SU-DHL-6 (cell line): ENCODE data around the gene DPP4.

Experiments used
- H2AFZ ChIP-seq: fragments of 200-600 bp; sonication (generic); 2 replicates; pipeline ENCODE4 v1.6.1; 2014; ENCODE audit warnings: low read depth, mild to moderate bottlenecking, moderate library complexity, mixed read lengths, antibody characterized with exemption, low read length; ENCODE audit not compliant: severe bottlenecking
- H3F3A ChIP-seq: fragments of 200-600 bp; shearing (Covaris generic); 2 replicates; pipeline ENCODE4 v1.6.0; 2016; ENCODE audit warnings: antibody characterized with exemption, mild to moderate bottlenecking; ENCODE audit not compliant: insufficient read depth
- H3K27ac ChIP-seq: fragments of 200-600 bp; sonication (generic); 2 replicates; pipeline ENCODE4 v1.5.1; 2016; ENCODE audit warnings: low read depth, mild to moderate bottlenecking, low read length, moderate library complexity, mixed read lengths
- H3K27me3 ChIP-seq: fragments of 200-600 bp; sonication (generic), shearing (Covaris generic); 2 replicates; pipeline ENCODE4 v1.6.0; 2014; ENCODE audit warnings: mild to moderate bottlenecking, low read length
- H3K36me3 ChIP-seq: fragments of 200-600 bp; sonication (generic); 2 replicates; pipeline ENCODE4 v1.6.1; 2014; ENCODE audit warnings: mild to moderate bottlenecking, low read length, mixed read lengths
- H3K4me2 ChIP-seq: fragments of 300-600, 200-600 bp; shearing (Covaris generic), sonication (generic); 2 replicates; pipeline ENCODE4 v1.6.0; 2014; ENCODE audit warnings: low read length, low read depth, mild to moderate bottlenecking; ENCODE audit not compliant: poor library complexity, severe bottlenecking
- H3K4me3 ChIP-seq: fragments of 200-600 bp; sonication (generic); 2 replicates; pipeline ENCODE4 v1.5.1; 2014; ENCODE audit warnings: antibody characterized with exemption, low read length, mild to moderate bottlenecking, mixed read lengths; ENCODE audit not compliant: insufficient read depth, poor library complexity, severe bottlenecking
- H3K79me2 ChIP-seq: fragments of 200-600 bp; sonication (generic); 2 replicates; pipeline ENCODE4 v1.6.1; 2014; ENCODE audit warnings: mild to moderate bottlenecking, low read length, moderate library complexity; ENCODE audit not compliant: insufficient read depth
- H3K9ac ChIP-seq: fragments of 200-600 bp; sonication (generic); 2 replicates; pipeline ENCODE4 v1.7.0; 2014; ENCODE audit warnings: mild to moderate bottlenecking, low read length
- H3K9me2 ChIP-seq: fragments of 200-600 bp; sonication (generic); replicated peaks from 2 replicates; pipeline ENCODE4 v1.6.1; 2014; ENCODE audit warnings: low read length; ENCODE audit not compliant: insufficient read depth
- H3K9me3 ChIP-seq: fragments of 200-600 bp; sonication (generic); 2 replicates; pipeline ENCODE4 v1.6.1; 2014; ENCODE audit warnings: low read length, mixed read lengths; ENCODE audit not compliant: insufficient read depth
- H4K20me1 ChIP-seq: fragments of 200-600 bp; sonication (generic); 2 replicates; pipeline ENCODE4 v1.6.1; 2014; ENCODE audit warnings: low read depth, mild to moderate bottlenecking, antibody characterized with exemption, low read length, moderate library complexity, mixed read lengths
- CTCF ChIP-seq: fragments of 200-600 bp; sonication (generic); IDR thresholded peaks from one replicate; pipeline ENCODE4 v1.5.1; 2017; ENCODE audit warnings: antibody characterized with exemption, mild to moderate bottlenecking, low read length, moderate library complexity; ENCODE audit not compliant: insufficient read depth, poor library complexity, severe bottlenecking
- EZH2phosphoT487 ChIP-seq: fragments of 200-600 bp; sonication (generic), shearing (Covaris generic); conservative IDR thresholded peaks from 2 replicates; pipeline ENCODE4 v1.6.1; 2018; ENCODE audit warnings: mild to moderate bottlenecking, antibody characterized with exemption, low read length, moderate library complexity, mixed read lengths

Gene DPP4

GRCh38 chr2:162069267-162069903, 4.6 kb downstream of the DPP4 start:
- no peak overlapping the region for H3K4me3 ChIP-seq
- no peaks in the 10 kb centered on the region for H3K9me3 ChIP-seq
- H3K9me2 ChIP-seq = no peaks in the 10 kb centered on the region
- no peaks in the 10 kb centered on the region for H3K36me3 ChIP-seq
- H3F3A ChIP-seq = no peaks in the 10 kb centered on the region
- no peak overlapping the region for H3K27ac ChIP-seq
- no peaks in the 10 kb centered on the region for H3K27me3 ChIP-seq
- no peaks in the 10 kb centered on the region for H4K20me1 ChIP-seq
- H3K9ac ChIP-seq = no peak overlapping the region
- H3K79me2 ChIP-seq = no peaks in the 10 kb centered on the region
- TF ChIP-seq CTCF (no peak), EZH2phosphoT487 (no peak)
- H3K4me2 ChIP-seq = no peak overlapping the region
- H2AFZ ChIP-seq = no peak overlapping the region

- Histone ChIP-seq H3K79me2 (no peaks in the 10 kb centered on the region), H3K4me2 (no peak overlapping the region), H3K36me3 (no peaks in the 10 kb centered on the region), H2AFZ (no peak overlapping the region), H4K20me1 (no peaks in the 10 kb centered on the region), H3F3A (no peaks in the 10 kb centered on the region), H3K9me2 (no peaks in the 10 kb centered on the region), H3K27me3 (no peaks in the 10 kb centered on the region), H3K27ac (no peak overlapping the region), H3K4me3 (no peak overlapping the region), H3K9me3 (no peaks in the 10 kb centered on the region), H3K9ac (no peak overlapping the region)
- TF ChIP-seq EZH2phosphoT487 (no peak), CTCF (no peak)
Observed at GRCh38 chr2:162067596-162067995, 6.4 kb downstream of the DPP4 start.

DNA sequence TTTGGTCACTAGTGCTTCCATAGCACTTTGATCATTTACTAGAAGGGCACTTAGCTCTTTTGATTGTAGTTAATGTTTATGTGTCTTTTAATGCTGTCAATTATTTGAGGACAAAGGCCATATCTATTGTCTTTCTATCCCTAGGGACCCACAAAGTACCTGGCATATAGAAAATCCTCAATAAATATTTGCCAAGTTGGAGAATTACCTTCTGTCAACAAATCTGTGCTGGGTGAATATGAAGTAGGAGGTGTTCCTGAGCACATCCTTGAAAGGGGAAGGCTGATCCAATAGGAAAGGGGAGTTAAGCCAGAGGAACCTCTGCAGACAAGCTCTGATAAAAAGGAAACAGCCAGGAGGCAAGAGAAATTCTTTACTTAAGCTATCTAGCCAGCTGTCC, 8.2 kb downstream of the DPP4 start:
- Histone ChIP-seq H3K4me3 (no peak overlapping the region), H3K4me2 (no peak overlapping the region), H3K9me3 (no peaks in the 10 kb centered on the region), H3F3A (no peaks in the 10 kb centered on the region), H2AFZ (no peak overlapping the region), H3K27me3 (no peaks in the 10 kb centered on the region), H3K79me2 (no peaks in the 10 kb centered on the region), H3K27ac (no peak overlapping the region), H3K9ac (no peak overlapping the region), H4K20me1 (no peaks in the 10 kb centered on the region), H3K36me3 (no peaks in the 10 kb centered on the region), H3K9me2 (no peaks in the 10 kb centered on the region)
- TF ChIP-seq EZH2phosphoT487 (no peak), CTCF (no peak)
